HG02588 (cell line): ENCODE results near the gene MBTD1.
"Not testable (repeated sequence)": the region's sequence is repeated elsewhere in the genome, so short reads cannot be mapped to it uniquely, and the experiment has no call there.

Experiments used
- ATAC-seq: cut with Tn5 transposase; IDR thresholded peaks from one replicate; pipeline ENCODE4 v1.9.1; 2021; ENCODE audit warnings: mild to moderate bottlenecking, moderate library complexity; ENCODE audit not compliant: unreplicated experiment

The MBTD1 gene

DNA sequence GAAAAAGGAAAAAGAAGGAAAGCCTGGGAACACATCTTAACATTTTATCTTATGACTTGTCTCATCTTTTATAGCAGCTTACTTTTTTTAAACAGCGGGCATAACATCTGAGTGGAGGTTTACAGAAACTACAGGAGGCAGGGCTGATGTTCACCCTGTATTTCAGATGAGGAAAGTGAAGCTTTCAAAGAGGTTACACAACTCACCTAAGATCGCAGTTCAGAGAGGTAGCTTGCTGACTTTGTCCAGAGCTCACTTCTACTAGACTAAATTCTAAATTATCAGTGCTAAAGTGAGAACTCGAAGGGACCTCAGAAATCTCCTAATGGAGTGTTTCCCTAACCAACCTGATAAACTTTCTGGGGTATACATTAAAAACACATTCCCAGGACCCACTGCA lies 3.7 kb downstream of the MBTD1 start:
- no peak for ATAC-seq

DNA sequence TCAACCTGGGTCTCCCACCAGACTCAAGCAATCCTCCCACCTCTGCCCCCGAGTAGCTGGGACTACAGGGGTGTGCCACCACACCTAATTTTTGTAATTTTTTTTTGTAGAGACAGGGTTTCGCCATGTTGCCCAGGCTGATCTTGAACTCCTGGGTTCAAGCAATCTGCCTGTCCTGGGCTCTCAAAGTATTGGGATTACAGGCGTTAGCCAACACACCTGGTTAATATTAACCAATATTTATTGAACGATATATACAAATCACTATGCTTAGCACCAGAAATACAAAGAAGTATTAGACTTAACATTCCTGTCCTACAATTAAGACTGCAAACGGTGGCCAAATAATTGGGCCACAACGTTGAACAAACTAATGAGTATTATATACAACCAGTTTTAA lies 4.2 kb downstream of the MBTD1 start:
- ATAC-seq = no peak

GRCh38 chr17:51251010-51251409 lies 8.8 kb downstream of the MBTD1 start:
- no peak for ATAC-seq

DNA sequence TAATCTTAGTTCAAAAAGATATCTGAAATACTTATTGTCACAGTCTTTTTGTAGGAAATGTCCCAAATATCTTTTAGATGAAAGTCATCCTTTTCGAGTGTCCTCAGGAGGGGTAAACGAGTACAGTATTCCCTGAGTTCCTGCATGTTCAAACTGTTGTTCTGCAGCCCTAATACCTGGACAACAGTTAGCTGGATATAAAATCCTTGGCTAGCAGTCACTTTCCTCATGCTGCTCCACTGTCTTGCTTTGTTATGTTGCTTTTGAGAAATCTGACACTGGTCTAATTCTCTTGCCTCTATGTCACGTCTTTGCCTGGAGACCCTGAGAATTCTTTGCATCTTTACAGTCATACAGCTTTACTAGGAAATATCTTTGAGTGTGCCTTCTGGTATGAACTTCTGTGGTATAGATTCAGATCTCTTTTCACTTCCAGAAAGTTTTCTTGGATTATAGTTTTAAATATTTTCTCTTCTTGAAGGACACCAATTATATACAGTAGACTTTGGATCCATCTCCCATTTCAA lies 9.5 kb downstream of the MBTD1 start:
- ATAC-seq = no peak

DNA sequence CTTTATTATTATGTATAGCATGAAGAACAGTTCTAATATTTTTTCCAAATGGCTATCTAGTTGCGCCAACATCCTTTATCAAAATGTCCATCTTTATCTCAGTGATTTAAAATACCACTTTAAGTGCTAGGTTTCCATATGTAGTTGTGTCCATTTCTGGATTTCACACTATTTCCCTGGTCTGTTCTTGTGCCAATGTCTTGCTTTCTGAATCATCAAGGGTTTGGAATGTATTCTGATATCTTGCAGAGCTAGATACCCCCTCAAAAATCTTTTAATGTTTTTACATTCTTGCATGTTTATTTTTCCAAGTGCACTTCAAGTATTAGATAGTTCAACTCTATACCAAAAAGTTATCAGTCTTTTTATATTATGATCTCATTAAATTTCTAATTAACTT lies 14.3 kb downstream of the MBTD1 start:
- ATAC-seq = no peak

DNA sequence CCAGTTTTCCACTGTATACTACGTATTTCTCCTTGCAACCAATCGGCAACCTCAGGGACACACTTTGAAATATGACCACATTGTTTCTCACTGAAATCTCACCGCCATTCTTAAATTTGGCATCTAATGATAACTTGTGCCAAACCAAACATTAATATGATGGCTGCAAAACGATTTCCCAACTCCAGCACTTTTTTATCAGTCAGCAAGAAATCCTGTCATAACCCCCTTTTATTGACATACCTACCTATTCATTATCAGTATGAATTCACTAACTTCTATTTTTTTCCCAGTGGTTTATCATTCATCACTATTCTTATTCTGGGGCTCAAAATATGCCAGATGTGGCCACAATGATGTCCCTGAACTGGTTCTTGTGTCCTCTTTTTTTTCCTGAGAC lies 15.8 kb downstream of the MBTD1 start:
- no peak for ATAC-seq

- ATAC-seq = no peak
Measured at GRCh38 chr17:51240275-51240674, 19.6 kb downstream of the MBTD1 start.

DNA sequence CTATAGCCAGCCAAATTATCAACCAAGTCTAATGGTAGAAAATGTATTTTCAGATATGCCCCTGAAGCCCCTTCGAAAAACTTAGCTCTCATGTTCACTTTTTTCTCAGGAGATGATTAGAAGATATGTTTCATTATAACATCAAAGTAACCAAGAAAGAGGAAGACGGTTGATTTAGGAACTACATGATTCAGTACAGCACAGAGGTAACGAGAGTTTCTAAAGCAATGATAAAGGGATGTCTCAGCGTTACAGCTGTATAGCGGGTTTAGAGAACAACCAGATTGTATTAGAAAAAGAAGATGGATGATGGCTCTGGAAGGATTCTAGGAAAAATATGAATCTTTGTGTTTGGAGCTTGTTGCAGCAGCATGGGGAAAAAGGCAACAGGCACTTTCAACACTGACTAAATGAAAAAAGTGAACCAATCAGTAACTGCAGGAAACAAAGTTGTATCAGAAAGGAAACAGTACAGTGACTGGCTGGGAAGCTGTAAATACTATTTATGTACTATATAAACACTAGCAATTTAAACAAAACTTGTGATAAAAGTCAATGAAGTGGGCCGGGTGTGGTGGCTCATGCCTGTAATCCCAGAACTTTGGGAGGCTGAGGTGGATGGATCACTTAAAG lies 21.5 kb downstream of the MBTD1 start:
- no peak for ATAC-seq

GRCh38 chr17:51234162-51234561 lies 25.7 kb downstream of the MBTD1 start:
- no peak for ATAC-seq

DNA sequence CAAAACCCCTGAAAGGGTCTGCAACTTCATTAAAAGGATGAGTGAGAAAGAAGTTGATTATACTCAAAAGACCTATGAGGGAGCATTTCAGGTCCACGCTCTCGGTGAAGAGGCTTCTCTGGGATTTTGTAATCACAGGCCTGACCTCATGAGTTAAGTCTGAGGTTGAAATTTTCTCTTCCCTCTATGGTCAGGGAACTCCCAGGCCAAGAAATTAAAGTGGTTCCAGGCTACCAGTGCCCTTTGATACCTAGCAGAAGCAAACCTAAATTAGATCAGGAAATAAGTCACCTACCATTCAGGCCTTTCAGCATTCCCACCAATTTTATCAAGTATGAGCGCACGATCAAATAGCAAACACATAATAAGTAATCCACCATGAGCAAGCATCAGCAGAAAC lies 27.9 kb downstream of the MBTD1 start:
- no peak for ATAC-seq

DNA sequence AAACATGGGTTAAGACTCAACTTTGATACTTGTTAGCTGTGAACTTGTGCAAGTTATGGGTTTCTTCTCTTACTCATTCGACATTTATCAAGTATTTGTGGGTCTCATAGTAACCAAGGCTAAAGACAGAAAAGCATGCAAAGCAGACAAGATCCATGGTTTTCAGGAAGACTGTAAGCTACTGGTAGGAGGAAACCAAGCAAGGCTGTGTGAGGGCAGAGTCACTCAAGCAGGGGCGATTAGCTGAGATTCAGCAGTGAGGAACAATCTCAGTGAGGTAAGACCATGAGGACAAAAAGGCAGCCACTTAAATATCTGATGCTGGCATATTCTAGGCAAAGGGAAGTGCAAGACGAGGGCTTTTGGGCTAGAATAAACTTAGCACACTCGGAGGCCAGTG lies 29.5 kb downstream of the MBTD1 start:
- ATAC-seq = no peak

DNA sequence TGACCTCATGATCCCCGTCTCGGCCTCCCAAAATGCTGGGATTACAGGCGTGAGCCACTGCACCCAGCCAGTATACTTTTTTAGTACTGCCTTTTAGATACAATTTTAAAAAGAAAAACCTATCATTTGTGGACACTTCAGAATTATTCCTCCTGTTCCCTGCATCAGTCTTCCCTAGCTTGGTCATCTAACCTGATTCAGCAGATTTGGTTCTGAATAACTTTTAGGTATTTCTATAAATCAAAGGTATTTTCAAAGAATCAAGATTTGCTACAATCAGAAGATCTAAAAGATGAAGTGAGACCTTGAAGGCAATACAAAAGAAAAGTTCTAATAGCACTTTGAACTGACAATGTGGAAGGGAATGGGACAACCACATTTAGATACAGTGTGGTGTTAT lies 30.0 kb downstream of the MBTD1 start:
- ATAC-seq = no peak

DNA sequence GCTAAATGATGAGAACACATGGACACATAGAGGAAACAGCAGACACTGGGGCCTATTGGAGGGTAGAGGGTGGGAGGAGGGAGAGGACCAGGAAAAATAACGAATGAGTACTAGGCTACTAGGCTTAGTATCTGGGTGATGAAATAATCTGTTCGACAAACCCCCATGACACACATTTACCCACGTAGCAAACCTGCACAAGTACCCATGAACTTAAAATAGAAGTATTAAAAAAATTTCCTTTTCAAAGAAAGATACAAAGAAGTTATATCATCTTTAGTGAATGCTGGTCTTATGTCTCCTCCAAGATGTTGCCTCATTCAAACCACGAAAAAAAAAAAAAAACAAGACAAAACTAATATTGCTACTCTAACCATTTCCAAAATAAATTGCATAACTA lies 31.7 kb downstream of the MBTD1 start:
- ATAC-seq = no peak

- ATAC-seq = not testable (repeated sequence)
Measured at GRCh38 chr17:51225523-51225922, 34.3 kb downstream of the MBTD1 start.

DNA sequence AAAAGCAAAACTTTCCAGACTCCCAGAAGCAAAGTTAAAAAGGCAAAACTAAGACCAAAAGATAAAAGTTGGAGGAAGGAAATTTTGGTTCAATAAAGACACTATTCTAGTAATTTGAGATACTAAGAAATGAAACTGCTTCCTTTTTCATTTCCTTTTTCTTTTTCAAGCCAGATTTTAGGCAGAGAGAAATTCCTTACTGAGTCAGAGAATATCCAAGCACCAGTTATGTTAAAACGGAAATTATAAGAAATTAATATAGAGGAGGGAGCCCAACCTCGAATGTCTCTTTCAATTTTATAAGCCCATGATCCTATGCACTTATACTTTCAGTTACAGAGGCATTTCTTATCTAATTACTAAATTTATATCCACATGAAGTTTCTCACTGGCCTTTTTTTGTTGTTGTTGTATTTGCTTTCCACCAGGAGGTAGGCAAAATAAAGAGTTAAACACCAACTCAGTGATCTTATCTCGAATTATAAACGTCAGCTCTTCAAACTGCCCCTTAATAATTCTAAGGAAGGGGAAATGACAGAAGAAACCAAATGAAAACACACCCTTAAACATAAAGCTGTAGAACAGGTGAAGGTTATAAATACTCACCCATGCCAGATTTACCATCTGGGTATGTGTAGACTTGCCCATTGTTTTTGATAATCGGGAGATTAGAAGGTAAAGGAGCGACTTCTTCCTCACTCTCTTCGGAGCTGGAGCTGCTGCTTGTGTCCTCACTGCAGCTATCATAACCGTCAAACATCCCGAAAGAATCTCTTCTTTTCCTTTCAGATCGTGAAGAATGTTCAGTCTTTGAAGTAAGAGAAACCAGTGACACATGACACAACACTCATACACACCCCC lies 35.2 kb downstream of the MBTD1 start:
- no peak for ATAC-seq

DNA sequence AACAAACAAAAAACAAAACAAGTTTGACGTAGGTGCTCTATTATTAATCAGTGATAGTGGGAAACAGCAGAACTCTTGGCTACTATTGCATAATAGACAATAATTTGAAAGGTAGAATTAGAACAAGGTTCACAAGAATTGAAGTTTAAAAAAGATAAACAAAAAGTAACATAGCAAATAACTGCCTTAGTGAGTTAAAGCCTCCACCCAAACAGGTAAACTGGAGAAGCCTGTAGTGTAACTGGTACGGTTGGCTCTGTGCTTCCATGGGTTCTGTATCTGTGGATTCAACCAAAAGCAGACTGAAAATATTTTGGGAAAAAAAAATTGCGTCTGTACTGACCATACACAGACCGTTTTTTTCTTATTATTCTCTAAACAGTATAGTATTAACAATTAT lies 38.5 kb downstream of the MBTD1 start:
- ATAC-seq = no peak

DNA sequence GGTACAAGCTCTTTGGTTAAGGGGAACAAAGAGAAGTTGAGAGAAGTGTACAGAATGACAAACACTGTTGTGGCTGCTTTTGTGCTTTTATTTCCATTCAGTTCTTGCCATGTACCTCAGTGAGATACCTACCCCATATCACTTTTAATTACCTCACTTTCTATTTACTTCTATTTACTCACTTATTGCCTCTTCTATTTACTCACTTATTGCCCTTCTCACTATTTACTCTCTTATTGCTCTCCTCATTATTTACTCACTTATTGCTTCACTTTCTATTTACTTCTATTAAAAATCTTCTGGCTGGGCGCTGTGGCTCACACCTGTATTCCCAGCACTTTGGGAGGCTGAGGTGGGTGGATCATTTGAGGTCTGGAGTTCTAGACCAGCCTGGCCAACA lies 41.9 kb downstream of the MBTD1 start:
- ATAC-seq = no peak

GRCh38 chr17:51214920-51215319 lies 44.9 kb downstream of the MBTD1 start:
- ATAC-seq = no peak

GRCh38 chr17:51203838-51204237 lies 56.0 kb downstream of the MBTD1 start:
- ATAC-seq = no peak

GRCh38 chr17:51200846-51201245 lies 59.0 kb downstream of the MBTD1 start:
- ATAC-seq = no peak

DNA sequence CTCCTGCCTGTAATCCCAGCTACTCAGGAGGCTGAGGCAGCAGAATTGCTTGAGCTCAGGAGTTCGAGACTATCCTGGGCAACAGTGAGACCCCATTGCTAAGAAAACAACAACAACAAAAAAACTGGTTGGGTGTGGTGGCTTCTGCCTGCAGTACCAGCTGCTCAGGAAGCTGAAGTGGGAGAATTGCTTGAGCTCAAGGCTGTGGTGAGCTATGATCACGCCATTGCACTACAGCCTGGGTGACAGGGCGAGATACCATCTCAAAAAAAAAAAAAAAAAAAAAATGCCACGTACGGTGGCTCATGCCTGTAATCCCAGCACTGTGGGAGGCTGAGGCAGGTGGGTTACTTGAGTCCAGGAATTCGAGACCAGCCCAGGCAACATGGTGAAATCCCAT lies 59.6 kb downstream of the MBTD1 start:
- ATAC-seq = no peak

DNA sequence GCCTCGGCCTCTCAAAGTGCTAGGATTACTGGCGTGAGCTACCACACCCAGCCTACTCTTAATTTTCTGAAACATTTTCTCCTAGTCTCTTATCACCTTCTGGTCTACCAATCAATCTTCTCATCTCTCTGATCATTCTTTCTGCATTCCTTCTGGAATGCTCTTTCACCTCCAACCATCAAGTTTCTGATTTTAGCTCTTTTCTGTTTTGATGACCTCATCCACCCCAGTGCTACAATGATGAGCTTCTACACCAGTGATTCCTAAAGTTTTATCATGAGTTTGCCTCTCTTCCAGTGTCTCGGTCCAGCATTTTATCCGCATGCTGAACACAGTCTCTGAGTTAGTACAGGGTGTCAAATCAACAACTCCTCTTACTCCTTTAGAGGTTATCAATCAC lies 62.1 kb downstream of the MBTD1 start:
- no peak for ATAC-seq
